Smooth muscle cell (in vitro differentiated cells): ENCODE results near the gene SUPT3H. TPM values are rescaled to one million over a fixed set of nuclear protein-coding genes. Genes with fewer than 3 reads are reported as not detected.
"Not testable (repeated sequence)": the region's sequence is repeated elsewhere in the genome, so short reads cannot be mapped to it uniquely, and the experiment has no call there.

ENCODE experiments used
- DNase-seq: peaks from one replicate; lab custom pipeline; 2025; ENCODE audit not compliant: unreplicated experiment; lab: John Stamatoyannopoulos, UW
- H2AFZ ChIP-seq: fragments of 200-600 bp; sonication (generic); 2 replicates; pipeline ENCODE4 v1.6.0; 2016; ENCODE audit warnings: antibody characterized with exemption, low read depth, mild to moderate bottlenecking
- H3F3A ChIP-seq: fragments of 200-600 bp; sonication (generic); 2 replicates; pipeline ENCODE4 v1.6.0; 2017; ENCODE audit warnings: antibody characterized with exemption, low read depth
- H3K27ac ChIP-seq: fragments of 200-600 bp; sonication (generic); 2 replicates; pipeline ENCODE4 v1.5.1; 2016; ENCODE audit warnings: low read depth, mild to moderate bottlenecking
- H3K27me3 ChIP-seq: fragments of 200-600 bp; sonication (generic); 2 replicates; pipeline ENCODE4 v1.6.1; 2016; ENCODE audit warnings: low read depth, mild to moderate bottlenecking
- H3K36me3 ChIP-seq: fragments of 200-600 bp; sonication (generic); 2 replicates; pipeline ENCODE4 v1.5.1; 2016; ENCODE audit warnings: low read depth
- H3K4me1 ChIP-seq: fragments of 200-600 bp; sonication (generic); 2 replicates; pipeline ENCODE4 v1.5.1; 2016; ENCODE audit warnings: low read depth
- H3K4me2 ChIP-seq: fragments of 200-600 bp; sonication (generic); 2 replicates; pipeline ENCODE4 v1.6.0; 2016; ENCODE audit warnings: mild to moderate bottlenecking
- H3K4me3 ChIP-seq: fragments of 200-600 bp; sonication (generic); 2 replicates; pipeline ENCODE4 v1.5.1; 2016; ENCODE audit warnings: mild to moderate bottlenecking
- H3K79me2 ChIP-seq: fragments of 200-600 bp; sonication (generic); 2 replicates; pipeline ENCODE4 v1.6.0; 2016; ENCODE audit warnings: low read depth, mild to moderate bottlenecking
- H3K9ac ChIP-seq: fragments of 200-600 bp; sonication (generic); 2 replicates; pipeline ENCODE4 v1.6.0; 2016; ENCODE audit warnings: low read depth
- H3K9me3 ChIP-seq: fragments of 200-600 bp; sonication (generic); replicated peaks from 2 replicates; pipeline ENCODE4 v1.5.1; 2016; ENCODE audit warnings: low read depth
- H4K20me1 ChIP-seq: fragments of 200-600 bp; sonication (generic); 2 replicates; pipeline ENCODE4 v1.6.0; 2016; ENCODE audit warnings: low read depth
- CTCF ChIP-seq: fragments of 200-600 bp; sonication (generic); IDR thresholded peaks from 2 replicates; pipeline ENCODE4 v1.5.1; 2017; ENCODE audit warnings: borderline replicate concordance, mild to moderate bottlenecking, antibody characterized with exemption; ENCODE audit not compliant: insufficient read depth, poor library complexity, severe bottlenecking
- WGBS: methylation state at CpG from one replicate; pipeline ENCODE4 v1.1.7; 2016; ENCODE audit warnings: low lambda C conversion rate; 5-methylcytosine and 5-hydroxymethylcytosine counted together
- polyA plus RNA-seq: library from polyadenylated mRNA; unstranded; fragments of >200 nt; fragmentation: Nextera tagmentation; extraction: Ambion mirVana; gene quantifications from 2 replicates; pipeline ENCODE4 v1.2.1, GENCODE V29; 2016
- total RNA-seq: library from RNA; depleted of rRNA; stranded (reverse); fragments of >200 nt; gene quantifications from 2 replicates; pipeline ENCODE4 v1.2.3, GENCODE V29; 2014

The SUPT3H gene
- total and polyA plus RNA-seq, 2 experiments from 2014 or later, result 19.4 to 22.9 TPM

- 66% methylated on average over 3 of the region's 3 CpGs for WGBS
- no peak for TF ChIP-seq CTCF
Observed at GRCh38 chr6:45301348-45302142, 76.2 kb downstream of the SUPT3H start.

GRCh38 chr6:45300736-45301135 is 77.0 kb downstream of the SUPT3H start:
- Histone ChIP-seq H3K27ac (no peak overlapping the region), H3K9me3 (no peaks in the 10 kb centered on the region)
- DNase-seq, result no peak

More at GRCh38 chr6:45301348-45302142, 76.2 kb downstream of the SUPT3H start:
- Histone ChIP-seq H3K4me1 (no peaks in the 10 kb centered on the region), H4K20me1 (no peaks in the 10 kb centered on the region), H3F3A (no peaks in the 10 kb centered on the region), H3K4me3 (no peak overlapping the region), H3K9me3 (no peaks in the 10 kb centered on the region), H2AFZ (no peak overlapping the region), H3K4me2 (no peak overlapping the region), H3K36me3 (no peaks in the 10 kb centered on the region), H3K27ac (no peak overlapping the region), H3K79me2 (no peaks in the 10 kb centered on the region), H3K27me3 (no peaks in the 10 kb centered on the region), H3K9ac (no peak overlapping the region)
- no peak for DNase-seq

DNA sequence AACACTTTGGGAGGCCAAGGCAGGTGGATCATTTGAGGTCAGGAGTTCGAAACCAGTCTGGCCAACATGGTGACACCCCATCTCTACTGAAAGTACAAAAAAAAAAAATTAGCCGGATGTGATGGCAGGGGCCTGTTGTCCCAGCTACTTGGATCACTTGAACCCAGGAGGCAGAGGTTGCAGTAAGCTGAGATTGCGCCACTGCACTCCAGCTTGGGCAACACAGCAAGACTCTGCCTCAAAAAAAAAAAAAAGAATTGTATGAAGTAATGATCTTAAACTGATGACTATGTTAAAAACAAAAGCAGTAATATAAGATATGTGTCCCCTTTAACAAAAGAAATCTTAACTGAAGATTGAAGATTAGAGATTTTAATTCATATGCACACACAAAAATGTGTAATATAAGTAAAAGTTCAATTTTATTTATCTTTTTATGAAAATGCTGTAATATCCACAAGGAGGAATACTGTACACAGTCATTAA is 78.6 kb downstream of the SUPT3H start:
- no peak overlapping the region for H3K4me2 ChIP-seq
- no peak for DNase-seq
- H3K27me3 ChIP-seq, result no peaks in the 10 kb centered on the region
- no peak overlapping the region for H3K9ac ChIP-seq
- H3K79me2 ChIP-seq, result no peaks in the 10 kb centered on the region
- no peaks in the 10 kb centered on the region for H4K20me1 ChIP-seq
- H3K4me1 ChIP-seq, result no peaks in the 10 kb centered on the region
- no peak overlapping the region for H3K27ac ChIP-seq
- 97% methylated on average over 3 of the region's 3 CpGs for WGBS
- no peaks in the 10 kb centered on the region for H3K36me3 ChIP-seq
- no peak overlapping the region for H3K4me3 ChIP-seq
- H3F3A ChIP-seq, result no peaks in the 10 kb centered on the region
- TF ChIP-seq CTCF, result no peak
- H3K9me3 ChIP-seq, result no peaks in the 10 kb centered on the region
- no peak overlapping the region for H2AFZ ChIP-seq

More at GRCh38 chr6:45300736-45301135, 77.0 kb downstream of the SUPT3H start:
- Histone ChIP-seq H3K4me3 (no peak overlapping the region), H3K4me2 (no peak overlapping the region), H3K4me1 (no peaks in the 10 kb centered on the region), H3K36me3 (no peaks in the 10 kb centered on the region), H3K27me3 (no peaks in the 10 kb centered on the region), H4K20me1 (no peaks in the 10 kb centered on the region), H3K79me2 (no peaks in the 10 kb centered on the region), H3K9ac (no peak overlapping the region), H2AFZ (no peak overlapping the region), H3F3A (no peaks in the 10 kb centered on the region)
- TF ChIP-seq CTCF, result no peak
- 85% methylated on average over 1 of the region's 1 CpG for WGBS

DNA sequence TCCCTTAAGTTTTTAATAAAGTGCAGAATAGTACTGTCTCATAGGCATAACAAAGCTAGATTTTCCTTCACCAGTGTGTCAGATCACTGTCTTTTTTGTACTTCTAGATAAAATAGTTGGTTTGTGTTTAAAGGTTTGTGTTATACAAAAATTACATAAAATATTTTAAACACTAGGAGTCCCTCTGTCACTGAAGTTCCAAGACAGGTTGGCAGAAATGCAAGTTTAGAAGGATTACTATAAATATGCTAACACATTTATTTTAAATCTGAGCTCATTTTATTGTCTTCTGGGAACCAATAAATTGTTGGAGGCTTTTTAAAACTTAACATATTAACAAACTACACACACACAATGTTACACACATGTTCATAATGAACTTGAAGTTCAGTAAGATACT is 80.4 kb downstream of the SUPT3H start:
- H3K9me3 ChIP-seq, result no peaks in the 10 kb centered on the region
- no peak overlapping the region for H2AFZ ChIP-seq
- no peaks in the 10 kb centered on the region for H3K27me3 ChIP-seq
- no peak overlapping the region for H3K4me2 ChIP-seq
- no peak overlapping the region for H3K9ac ChIP-seq
- no peak overlapping the region for H3K4me3 ChIP-seq
- no peak overlapping the region for H3K27ac ChIP-seq
- no peaks in the 10 kb centered on the region for H3K36me3 ChIP-seq
- H3K79me2 ChIP-seq, result no peaks in the 10 kb centered on the region
- DNase-seq, result no peak
- H4K20me1 ChIP-seq, result no peaks in the 10 kb centered on the region
- H3K4me1 ChIP-seq, result no peaks in the 10 kb centered on the region
- no peak for TF ChIP-seq CTCF
- H3F3A ChIP-seq, result no peaks in the 10 kb centered on the region

DNA sequence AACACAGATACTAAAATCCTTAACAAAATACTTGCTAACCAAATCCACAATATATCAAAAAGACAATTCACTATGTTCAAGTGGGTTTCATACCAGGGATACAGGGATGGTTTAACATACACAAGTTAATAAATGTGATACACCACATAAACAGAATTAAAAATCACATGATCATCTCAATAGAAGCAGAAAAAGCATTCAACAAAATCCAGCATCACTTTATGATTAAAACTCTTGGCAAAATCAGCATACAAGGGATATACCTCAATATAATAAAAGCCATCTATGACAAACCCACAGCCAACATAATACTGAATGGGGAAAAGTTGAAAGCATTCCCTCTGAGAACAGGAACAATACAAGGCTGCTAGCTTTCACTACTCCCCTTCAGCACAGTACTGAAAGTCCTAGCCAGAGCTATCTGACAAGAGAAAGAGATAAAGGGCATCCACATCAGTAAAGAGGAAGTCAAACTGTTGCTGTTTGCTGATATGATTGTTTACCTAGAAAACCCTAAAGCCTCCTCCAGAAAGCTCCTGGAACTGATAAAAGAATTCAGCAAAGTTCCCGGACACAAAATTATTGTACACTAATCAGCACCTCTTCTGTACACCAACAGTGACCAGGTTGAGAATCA is 83.6 kb downstream of the SUPT3H start:
- not testable (repeated sequence) for H3K9me3 ChIP-seq, H3K4me3 ChIP-seq, H3K36me3 ChIP-seq, H2AFZ ChIP-seq, DNase-seq, H3K27me3 ChIP-seq, H3K79me2 ChIP-seq, H3K9ac ChIP-seq, H4K20me1 ChIP-seq, H3K4me2 ChIP-seq, H3F3A ChIP-seq, H3K4me1 ChIP-seq, H3K27ac ChIP-seq
- WGBS, result 38% methylated on average over 1 of the region's 1 CpG
